Measurements from ENCODE around the gene CAMTA1. TPM values are rescaled to one million over a fixed set of nuclear protein-coding genes. Genes with fewer than 3 reads are reported as not detected.

The CAMTA1 gene
- total RNA-seq, 1 experiment from 2014 or later, result 102 TPM

DNA sequence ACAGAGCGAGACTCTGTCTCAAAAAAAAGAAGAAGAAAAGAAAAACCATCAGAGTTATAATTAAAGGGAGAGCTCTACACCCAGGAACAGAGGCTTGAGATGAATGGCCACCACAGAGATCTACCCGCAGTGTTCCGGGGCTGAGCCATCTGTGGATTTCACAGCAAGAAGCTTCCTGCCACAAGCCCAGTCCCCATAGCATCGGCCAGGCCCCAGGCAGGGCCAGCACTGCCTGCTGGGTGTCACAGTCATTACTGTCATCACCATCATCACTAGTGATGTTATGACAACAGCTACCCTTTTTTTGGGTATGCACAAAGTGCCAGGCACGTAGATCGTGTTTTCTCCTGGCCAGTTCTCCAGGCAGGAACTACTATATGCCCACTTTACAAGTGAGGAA, 874.3 kb downstream of the CAMTA1 start:
- no peaks in the 10 kb centered on the region for H3K36me3 ChIP-seq (replicated peaks; ENCODE audit: control insufficient read depth, insufficient read depth, low read length)
- H3K4me3 ChIP-seq (ENCODE audit: insufficient read depth, low read depth, low read length), result no peak overlapping the region
- no peak for DNase-seq
- H3K27me3 ChIP-seq (ENCODE audit: control insufficient read depth, insufficient read depth, low read length), result no peaks in the 10 kb centered on the region

GRCh38 chr1:7663451-7664146, 878.3 kb downstream of the CAMTA1 start:
- no peak overlapping the region for H3K4me3 ChIP-seq (ENCODE audit: insufficient read depth, low read depth, low read length)
- no peak for DNase-seq

DNA sequence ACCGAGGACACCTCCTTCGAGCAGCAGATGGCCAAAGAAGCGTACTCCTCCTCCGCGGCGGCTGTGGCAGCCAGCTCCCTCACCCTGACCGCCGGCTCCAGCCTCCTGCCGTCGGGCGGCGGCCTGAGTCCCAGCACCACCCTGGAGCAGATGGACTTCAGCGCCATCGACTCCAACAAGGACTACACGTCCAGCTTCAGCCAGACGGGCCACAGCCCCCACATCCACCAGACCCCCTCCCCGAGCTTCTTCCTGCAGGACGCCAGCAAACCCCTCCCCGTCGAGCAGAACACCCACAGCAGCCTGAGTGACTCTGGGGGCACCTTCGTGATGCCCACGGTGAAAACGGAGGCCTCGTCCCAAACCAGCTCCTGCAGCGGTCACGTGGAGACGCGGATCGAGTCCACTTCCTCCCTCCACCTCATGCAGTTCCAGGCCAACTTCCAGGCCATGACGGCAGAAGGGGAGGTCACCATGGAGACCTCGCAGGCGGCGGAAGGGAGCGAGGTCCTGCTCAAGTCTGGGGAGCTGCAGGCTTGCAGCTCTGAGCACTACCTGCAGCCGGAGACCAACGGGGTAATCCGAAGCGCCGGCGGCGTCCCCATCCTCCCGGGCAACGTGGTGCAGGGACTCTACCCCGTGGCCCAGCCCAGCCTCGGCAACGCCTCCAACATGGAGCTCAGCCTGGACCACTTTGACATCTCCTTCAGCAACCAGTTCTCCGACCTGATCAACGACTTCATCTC, 879.1 kb downstream of the CAMTA1 start:
- H3K27me3 ChIP-seq (ENCODE audit: control insufficient read depth, insufficient read depth, low read length), result no peaks in the 10 kb centered on the region
- no peak overlapping the region for H3K4me3 ChIP-seq (ENCODE audit: insufficient read depth, low read depth, low read length)
- no peak for DNase-seq
- no peaks in the 10 kb centered on the region for H3K36me3 ChIP-seq (replicated peaks; ENCODE audit: control insufficient read depth, insufficient read depth, low read length)

More at GRCh38 chr1:7663451-7664146, 878.3 kb downstream of the CAMTA1 start:
- H3K27me3 ChIP-seq (ENCODE audit: control insufficient read depth, insufficient read depth, low read length), result no peaks in the 10 kb centered on the region
- H3K36me3 ChIP-seq (replicated peaks; ENCODE audit: control insufficient read depth, insufficient read depth, low read length), result no peaks in the 10 kb centered on the region

DNA sequence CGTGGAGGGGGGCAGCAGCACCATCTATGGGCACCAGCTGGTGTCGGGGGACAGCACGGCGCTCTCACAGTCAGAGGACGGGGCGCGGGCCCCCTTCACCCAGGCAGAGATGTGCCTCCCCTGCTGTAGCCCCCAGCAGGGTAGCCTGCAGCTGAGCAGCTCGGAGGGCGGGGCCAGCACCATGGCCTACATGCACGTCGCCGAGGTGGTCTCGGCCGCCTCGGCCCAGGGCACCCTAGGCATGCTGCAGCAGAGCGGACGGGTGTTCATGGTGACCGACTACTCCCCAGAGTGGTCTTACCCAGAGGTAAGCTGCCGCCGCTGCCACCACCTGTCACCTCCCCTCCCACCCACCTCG, 879.6 kb downstream of the CAMTA1 start:
- H3K27me3 ChIP-seq (ENCODE audit: control insufficient read depth, insufficient read depth, low read length), result peaks cover under 1% of the 10 kb centered on the region; the same call in 1 of the 2 replicates
- no peak for DNase-seq
- no peaks in the 10 kb centered on the region for H3K36me3 ChIP-seq (replicated peaks; ENCODE audit: control insufficient read depth, insufficient read depth, low read length)
- H3K4me3 ChIP-seq (ENCODE audit: insufficient read depth, low read depth, low read length), result no peak overlapping the region

GRCh38 chr1:7666249-7666648, 881.0 kb downstream of the CAMTA1 start:
- Histone ChIP-seq H3K4me3 (ENCODE audit: insufficient read depth, low read depth, low read length) (no peak overlapping the region), H3K27me3 (ENCODE audit: control insufficient read depth, insufficient read depth, low read length) (peaks cover 3% of the 10 kb centered on the region; the same call in 1 of the 2 replicates), H3K36me3 (replicated peaks; ENCODE audit: control insufficient read depth, insufficient read depth, low read length) (no peaks in the 10 kb centered on the region)
- DNase-seq, result no peak

- Histone ChIP-seq H3K4me3 (ENCODE audit: insufficient read depth, low read depth, low read length) (no peak overlapping the region), H3K36me3 (replicated peaks; ENCODE audit: control insufficient read depth, insufficient read depth, low read length) (no peaks in the 10 kb centered on the region), H3K27me3 (ENCODE audit: control insufficient read depth, insufficient read depth, low read length) (peaks cover 3% of the 10 kb centered on the region; the same call in 1 of the 2 replicates)
- no peak for DNase-seq
Observed at GRCh38 chr1:7667159-7667558, 881.9 kb downstream of the CAMTA1 start.

DNA sequence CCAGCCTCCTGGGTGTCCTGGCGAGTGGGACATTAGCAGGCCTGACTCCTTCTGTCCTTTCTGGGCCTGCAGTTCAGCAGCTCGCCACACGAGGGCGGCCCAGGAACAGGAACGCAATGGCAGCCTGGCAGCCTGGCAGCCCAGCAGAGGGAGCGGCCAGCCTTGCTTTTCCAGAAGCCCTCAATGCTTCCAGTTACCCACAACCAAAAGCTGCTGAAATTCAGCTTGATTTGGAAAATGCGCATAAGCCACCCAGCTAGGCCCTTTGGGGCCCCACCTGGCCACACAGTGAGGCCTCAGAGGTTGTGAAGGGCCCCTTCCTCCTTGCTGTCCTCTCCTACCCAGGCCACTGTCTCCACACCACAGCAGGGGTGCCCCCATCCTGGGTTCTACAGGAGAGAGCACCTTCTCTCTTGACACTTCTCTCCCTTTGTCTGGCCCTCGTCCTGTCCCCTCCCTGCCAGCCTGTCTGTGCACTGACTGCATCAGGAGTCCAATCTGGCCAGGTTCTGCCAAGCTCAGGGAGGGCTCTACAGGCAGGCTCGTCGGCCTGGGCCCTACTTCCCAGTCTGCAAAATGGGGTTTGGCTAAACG, 882.5 kb downstream of the CAMTA1 start:
- no peak overlapping the region for H3K4me3 ChIP-seq (ENCODE audit: insufficient read depth, low read depth, low read length)
- DNase-seq, result peak; percentile 95
- H3K27me3 ChIP-seq (ENCODE audit: control insufficient read depth, insufficient read depth, low read length), result peaks cover 3% of the 10 kb centered on the region; the same call in 1 of the 2 replicates
- no peaks in the 10 kb centered on the region for H3K36me3 ChIP-seq (replicated peaks; ENCODE audit: control insufficient read depth, insufficient read depth, low read length)

- DNase-seq, result peak; percentile 96
- H3K4me3 ChIP-seq (ENCODE audit: insufficient read depth, low read depth, low read length), result peak overlapping the region; percentile 35
Observed at GRCh38 chr1:7669559-7670311, 884.5 kb downstream of the CAMTA1 start.

GRCh38 chr1:7670334-7671145, 885.3 kb downstream of the CAMTA1 start:
- no peaks in the 10 kb centered on the region for H3K36me3 ChIP-seq (replicated peaks; ENCODE audit: control insufficient read depth, insufficient read depth, low read length)
- H3K4me3 ChIP-seq (ENCODE audit: insufficient read depth, low read depth, low read length), result no peak overlapping the region
- peak; percentile 71 for DNase-seq
- H3K27me3 ChIP-seq (ENCODE audit: control insufficient read depth, insufficient read depth, low read length), result peaks cover 3% of the 10 kb centered on the region; the same call in 1 of the 2 replicates

More at GRCh38 chr1:7669559-7670311, 884.5 kb downstream of the CAMTA1 start:
- Histone ChIP-seq H3K27me3 (ENCODE audit: control insufficient read depth, insufficient read depth, low read length) (peaks cover 3% of the 10 kb centered on the region; the same call in 1 of the 2 replicates), H3K36me3 (replicated peaks; ENCODE audit: control insufficient read depth, insufficient read depth, low read length) (no peaks in the 10 kb centered on the region)

DNA sequence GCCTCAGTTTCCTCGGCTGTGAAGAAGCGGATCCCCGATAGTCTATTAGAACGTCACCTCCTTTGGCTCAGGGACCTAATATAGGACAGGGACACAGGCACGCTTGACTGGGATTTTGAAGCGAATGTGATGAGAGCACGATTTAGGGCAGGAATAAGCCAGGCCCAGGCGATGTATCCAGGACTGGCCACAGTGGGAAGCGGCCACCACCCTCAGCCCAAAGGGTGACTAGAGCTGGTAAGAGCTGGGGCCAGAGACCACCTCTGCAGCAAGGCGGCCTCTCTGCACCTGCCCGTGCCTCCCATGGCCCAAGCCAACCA, 885.9 kb downstream of the CAMTA1 start:
- Histone ChIP-seq H3K36me3 (replicated peaks; ENCODE audit: control insufficient read depth, insufficient read depth, low read length) (no peaks in the 10 kb centered on the region), H3K27me3 (ENCODE audit: control insufficient read depth, insufficient read depth, low read length) (peaks cover 3% of the 10 kb centered on the region; the same call in 1 of the 2 replicates), H3K4me3 (ENCODE audit: insufficient read depth, low read depth, low read length) (no peak overlapping the region)
- DNase-seq, result no peak

DNA sequence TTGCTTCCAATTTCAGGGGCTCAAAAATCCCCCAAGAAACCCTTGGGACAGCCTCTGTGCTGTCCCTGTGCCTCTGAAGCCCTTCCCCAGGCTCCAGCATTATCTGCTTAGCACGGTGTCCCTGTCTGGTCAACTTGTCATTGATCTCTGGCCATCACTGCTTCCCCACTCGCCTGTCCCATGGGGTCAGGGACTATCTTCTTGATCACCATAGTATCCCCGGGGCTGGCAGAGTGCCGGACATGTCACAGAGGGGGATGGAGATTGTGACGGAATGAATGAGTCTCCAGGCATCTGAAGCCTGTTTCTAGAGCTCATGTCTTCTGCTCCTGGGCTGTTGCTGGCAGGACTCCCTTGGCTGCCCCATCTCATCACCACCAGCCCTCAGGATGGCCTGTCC, 886.4 kb downstream of the CAMTA1 start:
- no peak overlapping the region for H3K4me3 ChIP-seq (ENCODE audit: insufficient read depth, low read depth, low read length)
- H3K36me3 ChIP-seq (replicated peaks; ENCODE audit: control insufficient read depth, insufficient read depth, low read length), result no peaks in the 10 kb centered on the region
- H3K27me3 ChIP-seq (ENCODE audit: control insufficient read depth, insufficient read depth, low read length), result peaks cover 3% of the 10 kb centered on the region; the same call in 1 of the 2 replicates
- no peak for DNase-seq

- no peak overlapping the region for H3K4me3 ChIP-seq (ENCODE audit: insufficient read depth, low read depth, low read length)
- DNase-seq, result no peak
- H3K27me3 ChIP-seq (ENCODE audit: control insufficient read depth, insufficient read depth, low read length), result peaks cover 7% of the 10 kb centered on the region; the same call in 1 of the 2 replicates
- H3K36me3 ChIP-seq (replicated peaks; ENCODE audit: control insufficient read depth, insufficient read depth, low read length), result no peaks in the 10 kb centered on the region
Observed at GRCh38 chr1:7672864-7673263, 887.6 kb downstream of the CAMTA1 start.

GRCh38 chr1:7674972-7675371, 889.7 kb downstream of the CAMTA1 start:
- DNase-seq, result no peak
- Histone ChIP-seq H3K4me3 (ENCODE audit: insufficient read depth, low read depth, low read length) (no peak overlapping the region), H3K36me3 (replicated peaks; ENCODE audit: control insufficient read depth, insufficient read depth, low read length) (no peaks in the 10 kb centered on the region), H3K27me3 (ENCODE audit: control insufficient read depth, insufficient read depth, low read length) (peaks cover 21% of the 10 kb centered on the region)
